Erythroblast (primary cell): ENCODE measurements around the gene DENR.

Experiments used
- GATA1 ChIP-seq: IDR thresholded peaks from 2 replicates; pipeline ENCODE4 v1.6.1; 2011; ENCODE audit warnings: low read depth, mild to moderate bottlenecking, control low read depth, low read length, moderate library complexity
- POLR2A ChIP-seq: IDR thresholded peaks from 2 replicates; pipeline ENCODE4 v1.6.1; 2011; ENCODE audit warnings: mild to moderate bottlenecking, low read length

DNA sequence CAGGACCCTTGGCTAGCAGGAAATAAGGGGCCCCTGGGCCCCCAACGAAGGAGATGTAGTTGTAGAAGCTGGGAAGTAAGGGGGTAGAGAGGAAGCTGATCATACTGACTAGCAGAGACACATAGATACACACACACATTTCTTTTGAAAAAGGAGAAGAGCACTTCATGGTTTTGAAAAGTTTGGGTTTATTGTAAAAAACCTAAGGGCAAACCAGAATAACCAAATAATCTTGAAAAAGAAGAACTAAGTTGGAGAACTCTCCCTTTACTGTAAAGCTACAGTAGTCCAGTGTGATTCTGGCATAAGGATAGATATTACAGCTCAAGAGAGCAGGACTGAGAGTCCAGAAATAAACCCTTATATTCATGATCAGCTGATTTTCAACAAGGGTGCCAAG is 30.2 kb upstream of the DENR start:
- no peak for TF ChIP-seq POLR2A
- TF ChIP-seq GATA1 = no peak
